ENCODE results near the gene PRTFDC1. TPM values are rescaled to one million over a fixed set of nuclear protein-coding genes. Genes with fewer than 3 reads are reported as not detected.
A peak's percentile ranks its signal among the peaks of the same experiment; 100 is the strongest.
"Not testable (repeated sequence)": the region's sequence is repeated elsewhere in the genome, so short reads cannot be mapped to it uniquely, and the experiment has no call there.

Gene PRTFDC1
- total and polyA plus RNA-seq, 8 donors = 1.2 to 21.6 (median 12.4) TPM; not detected in 1

DNA sequence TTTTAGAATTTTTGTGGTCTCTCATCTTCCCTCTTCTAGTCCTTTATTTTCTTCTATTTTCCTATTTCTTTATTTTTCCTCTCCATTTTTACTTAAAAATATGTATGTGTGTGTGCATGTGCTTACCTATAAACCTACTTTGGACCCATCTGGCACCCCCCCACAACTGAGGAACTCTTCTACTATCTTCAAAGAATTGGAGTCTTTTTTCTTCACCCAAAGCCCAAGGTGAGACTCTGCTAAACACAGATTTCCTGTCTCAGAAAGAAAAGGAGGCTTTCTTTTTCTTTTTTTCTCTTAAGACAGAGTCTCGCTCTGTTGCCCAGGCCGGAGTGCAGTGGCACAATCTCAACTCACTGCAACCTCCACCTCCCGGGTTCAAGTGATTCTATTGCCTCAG lies 24.2 kb downstream of the PRTFDC1 start:
- Histone ChIP-seq H3K9me3 (peaks cover 0 to 6% (median 0%) of the 10 kb centered on the region in 4 donors), H3K36me3 (no peaks in the 10 kb centered on the region), H3K27ac (no peak overlapping the region), H3K27me3 (no peaks in the 10 kb centered on the region), H3K4me3 (no peak overlapping the region), H3K4me1 (no peaks in the 10 kb centered on the region)
- 76 to 97% (median 91%) methylated on average over 3 of the region's 3 CpGs for WGBS, 5 donors
- TF ChIP-seq, protein P1, sequence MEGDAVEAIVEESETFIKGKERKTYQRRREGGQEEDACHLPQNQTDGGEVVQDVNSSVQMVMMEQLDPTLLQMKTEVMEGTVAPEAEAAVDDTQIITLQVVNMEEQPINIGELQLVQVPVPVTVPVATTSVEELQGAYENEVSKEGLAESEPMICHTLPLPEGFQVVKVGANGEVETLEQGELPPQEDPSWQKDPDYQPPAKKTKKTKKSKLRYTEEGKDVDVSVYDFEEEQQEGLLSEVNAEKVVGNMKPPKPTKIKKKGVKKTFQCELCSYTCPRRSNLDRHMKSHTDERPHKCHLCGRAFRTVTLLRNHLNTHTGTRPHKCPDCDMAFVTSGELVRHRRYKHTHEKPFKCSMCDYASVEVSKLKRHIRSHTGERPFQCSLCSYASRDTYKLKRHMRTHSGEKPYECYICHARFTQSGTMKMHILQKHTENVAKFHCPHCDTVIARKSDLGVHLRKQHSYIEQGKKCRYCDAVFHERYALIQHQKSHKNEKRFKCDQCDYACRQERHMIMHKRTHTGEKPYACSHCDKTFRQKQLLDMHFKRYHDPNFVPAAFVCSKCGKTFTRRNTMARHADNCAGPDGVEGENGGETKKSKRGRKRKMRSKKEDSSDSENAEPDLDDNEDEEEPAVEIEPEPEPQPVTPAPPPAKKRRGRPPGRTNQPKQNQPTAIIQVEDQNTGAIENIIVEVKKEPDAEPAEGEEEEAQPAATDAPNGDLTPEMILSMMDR (IDR thresholded peaks at IDR 0.05) = no peak
- TF ChIP-seq EP300 (IDR thresholded peaks at IDR 0.05) (no peak), POLR2AphosphoS5 (IDR thresholded peaks at IDR 0.05) (no peak), POLR2A (IDR thresholded peaks at IDR 0.05) (no peak)
- intact Hi-C loops (cut with DNase I; ENCODE audit: low total_unique reads) = no loop called here
- no peak for DNase-seq

DNA sequence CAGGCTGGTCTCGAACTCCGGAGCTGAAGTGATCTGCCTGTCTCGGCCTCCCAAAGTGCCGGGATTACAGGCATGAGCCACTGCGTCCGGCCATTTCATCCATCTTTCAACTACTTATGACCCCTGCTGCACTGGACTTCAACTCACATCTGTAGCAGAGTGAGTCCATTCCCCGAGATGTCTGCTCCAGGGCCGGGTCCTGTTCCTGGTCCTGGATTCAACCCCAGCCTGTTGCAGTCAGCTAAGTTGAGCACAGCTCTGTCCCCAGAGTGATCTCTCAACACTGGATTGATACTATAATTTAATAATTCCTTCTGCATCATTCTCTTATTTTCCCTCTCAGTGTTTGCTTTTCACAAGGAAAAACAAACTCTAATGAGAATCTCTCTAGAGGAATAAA lies 25.8 kb downstream of the PRTFDC1 start:
- H3K36me3 ChIP-seq = no peaks in the 10 kb centered on the region
- TF ChIP-seq POLR2A (IDR thresholded peaks at IDR 0.05) = no peak
- TF ChIP-seq EP300 (IDR thresholded peaks at IDR 0.05) = no peak
- TF ChIP-seq POLR2AphosphoS5 (IDR thresholded peaks at IDR 0.05) = no peak
- TF ChIP-seq, protein P1 (IDR thresholded peaks at IDR 0.05) = no peak
- 89 to 98% (median 95%) methylated on average over 8 of the region's 8 CpGs for WGBS, 5 donors
- H3K27me3 ChIP-seq = no peaks in the 10 kb centered on the region
- H3K4me1 ChIP-seq = no peaks in the 10 kb centered on the region
- no peak overlapping the region for H3K27ac ChIP-seq
- DNase-seq = peak in 1 of 2 donors; percentile 35
- H3K4me3 ChIP-seq = no peak overlapping the region
- intact Hi-C loops (cut with DNase I; ENCODE audit: low total_unique reads) = no loop called here
- peaks cover 0 to 6% (median 0%) of the 10 kb centered on the region in 4 donors for H3K9me3 ChIP-seq

DNA sequence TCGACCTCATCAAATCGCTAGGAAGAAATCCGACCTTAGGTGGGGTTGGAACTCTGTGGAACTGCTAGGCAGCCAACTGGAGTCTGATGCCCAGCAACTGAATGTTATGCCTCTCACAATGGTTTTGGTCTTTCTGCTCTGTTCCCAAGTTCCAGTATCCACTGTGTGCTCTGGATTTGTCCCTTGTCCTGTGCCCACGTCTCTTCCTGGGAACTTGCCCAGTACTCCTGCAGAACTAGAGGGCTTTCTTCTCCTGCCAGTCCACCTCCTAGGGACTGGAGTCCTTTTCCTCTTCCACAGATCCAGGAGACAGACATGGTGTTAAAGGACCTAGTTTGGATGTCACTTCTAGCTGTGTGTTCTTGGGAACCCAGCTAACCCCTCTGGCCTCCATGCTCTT lies 26.6 kb downstream of the PRTFDC1 start:
- Histone ChIP-seq H3K9me3 (peaks cover 0 to 6% (median 0%) of the 10 kb centered on the region in 4 donors), H3K27me3 (no peaks in the 10 kb centered on the region), H3K4me3 (no peak overlapping the region), H3K4me1 (peaks cover 0 to 4% (median 0%) of the 10 kb centered on the region in 4 donors), H3K27ac (no peak overlapping the region), H3K36me3 (no peaks in the 10 kb centered on the region)
- intact Hi-C loops (cut with DNase I; ENCODE audit: low total_unique reads) = no loop called here
- TF ChIP-seq POLR2A (IDR thresholded peaks at IDR 0.05) (no peak), EP300 (IDR thresholded peaks at IDR 0.05) (no peak)
- no peak for DNase-seq
- WGBS, 5 donors = 94 to 96% (median 95%) methylated on average over 4 of the region's 4 CpGs

DNA sequence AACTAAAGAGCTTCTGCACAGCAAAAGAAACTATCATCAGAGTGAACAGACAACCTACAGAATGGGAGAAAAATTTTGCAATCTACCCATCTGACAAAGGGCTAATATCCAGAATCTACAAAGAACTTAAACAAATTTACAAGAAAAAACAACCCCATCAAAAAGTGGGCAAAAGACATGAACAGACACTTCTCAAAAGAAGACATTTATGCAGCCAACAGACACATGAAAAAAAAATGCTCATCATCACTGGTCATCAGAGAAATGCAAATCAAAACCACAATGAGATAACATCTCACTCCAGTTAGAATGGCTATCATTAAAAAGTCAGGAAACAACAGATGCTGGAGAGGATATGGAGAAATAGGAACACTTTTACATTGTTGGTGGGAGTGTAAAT lies 27.9 kb downstream of the PRTFDC1 start:
- H3K4me3 ChIP-seq; H3K4me1 ChIP-seq; H3K27ac ChIP-seq; intact Hi-C loops (cut with DNase I; ENCODE audit: low total_unique reads); H3K9me3 ChIP-seq; H3K27me3 ChIP-seq; H3K36me3 ChIP-seq; DNase-seq: not testable (repeated sequence)

DNA sequence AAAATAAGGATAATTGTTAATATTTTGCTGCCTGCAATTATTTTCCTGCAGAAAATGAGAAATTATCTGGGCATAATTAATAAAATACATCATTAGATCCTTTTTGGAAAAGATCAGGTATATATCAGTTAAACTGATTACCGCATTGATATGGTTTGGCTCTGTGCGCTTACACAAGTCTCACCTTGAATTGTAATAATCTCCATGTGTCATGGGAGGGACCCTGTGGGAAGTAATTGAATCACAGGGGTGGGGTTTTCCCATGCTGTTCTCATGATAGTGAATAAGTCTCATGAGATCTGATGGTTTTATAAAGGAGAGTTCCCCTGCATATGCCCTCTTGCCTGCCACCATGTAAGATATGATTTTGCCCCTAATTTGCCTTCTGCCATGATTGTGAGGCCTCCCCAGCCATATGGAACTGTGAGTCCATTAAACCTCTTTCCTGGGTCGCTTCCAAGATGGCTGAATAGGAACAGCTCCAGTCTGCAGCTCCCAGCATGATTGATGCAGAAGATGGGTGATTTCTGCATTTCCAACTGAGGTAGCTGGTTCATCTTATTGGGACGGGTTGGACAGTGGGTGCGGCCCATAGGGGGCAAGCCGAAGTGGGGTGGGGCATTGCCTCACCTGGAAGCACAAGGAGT lies 30.1 kb downstream of the PRTFDC1 start:
- H3K4me3 ChIP-seq; H3K36me3 ChIP-seq; H3K9me3 ChIP-seq; DNase-seq; intact Hi-C loops (cut with DNase I; ENCODE audit: low total_unique reads); H3K4me1 ChIP-seq; H3K27me3 ChIP-seq; H3K27ac ChIP-seq: not testable (repeated sequence)
- WGBS, 5 donors = 79 to 95% (median 93%) methylated on average over 6 of the region's 6 CpGs
